Measurements from ENCODE around the gene SLC23A2.
A peak's percentile ranks its signal among the peaks of the same experiment; 100 is the strongest.
"Not testable (repeated sequence)": the region's sequence is repeated elsewhere in the genome, so short reads cannot be mapped to it uniquely, and the experiment has no call there.

Gene SLC23A2

GRCh38 chr20:5005326-5005725 is 4.0 kb upstream of the SLC23A2 start:
- no peak for DNase-seq

- DNase-seq, result not testable (repeated sequence)
Measured at GRCh38 chr20:5004825-5005224, 3.5 kb upstream of the SLC23A2 start.

GRCh38 chr20:5003626-5004025 is 2.3 kb upstream of the SLC23A2 start:
- DNase-seq, result no peak

- no peak for DNase-seq
Measured at GRCh38 chr20:5002077-5002413, 735 bp upstream of the SLC23A2 start.

GRCh38 chr20:5000263-5001173 is 792 bp downstream of the SLC23A2 start:
- no peak for DNase-seq

GRCh38 chr20:4999788-5000187 is 1.5 kb downstream of the SLC23A2 start:
- DNase-seq, result no peak

GRCh38 chr20:4998160-4998651 is 3.1 kb downstream of the SLC23A2 start:
- no peak for DNase-seq

GRCh38 chr20:4997222-4997621 is 4.1 kb downstream of the SLC23A2 start:
- no peak for DNase-seq

- DNase-seq, result no peak
Measured at GRCh38 chr20:4989570-4989969, 11.7 kb downstream of the SLC23A2 start.

GRCh38 chr20:4987130-4987529 is 14.2 kb downstream of the SLC23A2 start:
- DNase-seq, result no peak

- peak in 1 of 2 experiments; percentile 18 for DNase-seq
Measured at GRCh38 chr20:4985658-4986057, 15.7 kb downstream of the SLC23A2 start.

- DNase-seq, result peak in 1 of 2 experiments; percentile 34
Measured at GRCh38 chr20:4982281-4982680, 19.0 kb downstream of the SLC23A2 start.

GRCh38 chr20:4979841-4980410 is 21.4 kb downstream of the SLC23A2 start:
- no peak for DNase-seq

- peak in 1 of 2 experiments; percentile 18 for DNase-seq
Measured at GRCh38 chr20:4978050-4978918, 23.0 kb downstream of the SLC23A2 start.

GRCh38 chr20:4976014-4976413 is 25.3 kb downstream of the SLC23A2 start:
- not testable (repeated sequence) for DNase-seq

- no peak for DNase-seq
Measured at GRCh38 chr20:4973330-4974097, 27.8 kb downstream of the SLC23A2 start.

- DNase-seq, result no peak
Measured at GRCh38 chr20:4972506-4973251, 28.6 kb downstream of the SLC23A2 start.

GRCh38 chr20:4971064-4971463 is 30.2 kb downstream of the SLC23A2 start:
- DNase-seq, result no peak

GRCh38 chr20:4967752-4968477 is 33.4 kb downstream of the SLC23A2 start:
- DNase-seq, result no peak

- DNase-seq, result no peak
Measured at GRCh38 chr20:4966826-4967751, 34.2 kb downstream of the SLC23A2 start.
